WTC11 (cell line): ENCODE measurements around the gene GAD2. TPM values are rescaled to one million over a fixed set of nuclear protein-coding genes. Genes with fewer than 3 reads are reported as not detected.

Experiments used
- ATAC-seq: fragments of 200-7000 bp; cut with Tn5 transposase; 2 replicates; pipeline ENCODE4 v1.10.0; 2021; ENCODE audit warnings: mild to moderate bottlenecking, moderate library complexity
- CTCF ChIA-PET: fragments of 300-600 bp; sonication (Branson Sonifier 250); formaldehyde crosslinking; loops from one replicate; lab custom pipeline; 2021; ENCODE audit warnings: antibody characterized with exemption; lab: Charles Lee
- POLR2A ChIA-PET: fragments of 350-600 bp; sonication (Branson Sonifier 250); formaldehyde crosslinking; loops from one replicate; lab custom pipeline; 2021; ENCODE audit warnings: antibody characterized with exemption; lab: Charles Lee
- DNase-seq: peaks from one replicate; pipeline ENCODE4 v3.0.0; 2021; ENCODE audit warnings: low spot score
- H3K27ac Mint-ChIP-seq: 2 replicates; pipeline ENCODE4 v1.8.0; 2021; ENCODE audit warnings: mixed read lengths
- H3K27me3 Mint-ChIP-seq: 2 replicates; pipeline ENCODE4 v1.8.0; 2021; ENCODE audit warnings: low read depth, mild to moderate bottlenecking, moderate library complexity, mixed read lengths
- H3K36me3 Mint-ChIP-seq: 2 replicates; pipeline ENCODE4 v1.8.0; 2021; ENCODE audit warnings: mixed read lengths
- H3K4me1 Mint-ChIP-seq: 2 replicates; pipeline ENCODE4 v1.8.0; 2022; ENCODE audit warnings: mixed read lengths
- H3K4me3 Mint-ChIP-seq: 2 replicates; pipeline ENCODE4 v1.8.0; 2021; ENCODE audit warnings: mild to moderate bottlenecking, moderate library complexity, mixed read lengths
- H3K9me3 Mint-ChIP-seq: 2 replicates; pipeline ENCODE4 v1.8.0; 2021; ENCODE audit warnings: mixed read lengths
- AR ChIP-seq: fragments of 250-450 bp; sonication (Bioruptor Pico); IDR thresholded peaks from 2 replicates; pipeline ENCODE4 v1.9.0; 2021; ENCODE audit warnings: mild to moderate bottlenecking
- FOXJ3 ChIP-seq: sonication (generic); formaldehyde crosslinking; IDR thresholded peaks from 2 replicates; pipeline ENCODE4 v1.9.0; 2021; ENCODE audit warnings: missing genetic modification reagents, mild to moderate bottlenecking, borderline replicate concordance
- FOXK1 ChIP-seq: sonication (generic); formaldehyde crosslinking; IDR thresholded peaks from 2 replicates; pipeline ENCODE4 v1.8.0; 2022; ENCODE audit warnings: mild to moderate bottlenecking, moderate library complexity, missing genetic modification reagents
- FOXP1 ChIP-seq: sonication (generic); formaldehyde crosslinking; IDR thresholded peaks from 2 replicates; pipeline ENCODE4 v1.8.0; 2022; ENCODE audit warnings: missing genetic modification reagents, mild to moderate bottlenecking, moderate library complexity, borderline replicate concordance
- HMGA2 ChIP-seq: fragments of 250-450 bp; sonication (Bioruptor Pico); IDR thresholded peaks from 2 replicates; pipeline ENCODE4 v1.4.0; 2021; ENCODE audit warnings: mild to moderate bottlenecking, moderate library complexity
- HMGXB4 ChIP-seq: sonication (generic); formaldehyde crosslinking; IDR thresholded peaks from 2 replicates; pipeline ENCODE4 v1.8.1; 2023; ENCODE audit warnings: mild to moderate bottlenecking, moderate library complexity, missing genetic modification reagents
- NR1H2 ChIP-seq: sonication (generic); formaldehyde crosslinking; IDR thresholded peaks from 2 replicates; pipeline ENCODE4 v1.9.0; 2021; ENCODE audit warnings: mild to moderate bottlenecking, moderate library complexity, missing genetic modification reagents
- PRRX2 ChIP-seq: fragments of 250-450 bp; sonication (Bioruptor Pico); IDR thresholded peaks from 2 replicates; pipeline ENCODE4 v1.8.0; 2021; ENCODE audit warnings: mild to moderate bottlenecking
- RELA ChIP-seq: sonication (generic); formaldehyde crosslinking; IDR thresholded peaks from 2 replicates; pipeline ENCODE4 v1.8.1; 2022; ENCODE audit warnings: missing genetic modification reagents, mild to moderate bottlenecking, borderline replicate concordance
- RORB ChIP-seq: fragments of 250-450 bp; sonication (Bioruptor Pico); IDR thresholded peaks from 2 replicates; pipeline ENCODE4 v1.9.0; 2021; ENCODE audit warnings: mild to moderate bottlenecking
- SMAD3 ChIP-seq: sonication (generic); formaldehyde crosslinking; IDR thresholded peaks from 2 replicates; pipeline ENCODE4 v1.8.0; 2022; ENCODE audit warnings: missing genetic modification reagents, mild to moderate bottlenecking, borderline replicate concordance
- TCF7 ChIP-seq: sonication (generic); formaldehyde crosslinking; IDR thresholded peaks from 2 replicates; pipeline ENCODE4 v1.8.0; 2022; ENCODE audit warnings: mild to moderate bottlenecking, low read depth, missing genetic modification reagents, moderate library complexity
- TEAD4 ChIP-seq: sonication (generic); formaldehyde crosslinking; IDR thresholded peaks from 2 replicates; pipeline ENCODE4 v1.8.0; 2022; ENCODE audit warnings: mild to moderate bottlenecking, missing genetic modification reagents
- TP53 ChIP-seq: sonication (generic); formaldehyde crosslinking; IDR thresholded peaks from 2 replicates; pipeline ENCODE4 v1.8.1; 2023; ENCODE audit warnings: mild to moderate bottlenecking, missing genetic modification reagents
- USF1 ChIP-seq: sonication (generic); formaldehyde crosslinking; IDR thresholded peaks from 2 replicates; pipeline ENCODE4 v1.8.0; 2022; ENCODE audit warnings: mild to moderate bottlenecking, missing genetic modification reagents
- ZNF263 ChIP-seq: sonication (generic); formaldehyde crosslinking; IDR thresholded peaks from 2 replicates; pipeline ENCODE4 v1.8.1; 2022; ENCODE audit warnings: low read depth, mild to moderate bottlenecking, moderate library complexity, missing genetic modification reagents
- ZNF416 ChIP-seq: fragments of 250-450 bp; sonication (Bioruptor Pico); IDR thresholded peaks from 2 replicates; pipeline ENCODE4 v1.9.0; 2021; ENCODE audit warnings: mild to moderate bottlenecking, inconsistent platforms
- ZNF423 ChIP-seq: fragments of 250-450 bp; sonication (Bioruptor Pico); IDR thresholded peaks from 2 replicates; pipeline ENCODE4 v2.1.2; 2022; ENCODE audit warnings: mild to moderate bottlenecking, moderate library complexity
- ZSCAN18 ChIP-seq: fragments of 250-450 bp; sonication (Bioruptor Pico); IDR thresholded peaks from 2 replicates; pipeline ENCODE4 v2.1.2; 2022; ENCODE audit warnings: mild to moderate bottlenecking, moderate library complexity
- total RNA-seq: library from RNA; stranded (reverse); gene quantifications from 3 replicates; pipeline ENCODE4 v1.2.3, GENCODE V29; 2021
- TF ChIP-seq, protein P1 (sequence below): sonication (generic); formaldehyde crosslinking; IDR thresholded peaks from 2 replicates; pipeline ENCODE4 v1.8.0; 2022; ENCODE audit warnings: missing genetic modification reagents
- TF ChIP-seq, protein P2 (sequence below): sonication (generic); formaldehyde crosslinking; IDR thresholded peaks from 2 replicates; pipeline ENCODE4 v1.8.1; 2022; ENCODE audit warnings: low read depth, mild to moderate bottlenecking, moderate library complexity, missing genetic modification reagents, borderline replicate concordance

Gene GAD2
- total RNA-seq, 1 experiment from 2014 or later: 1.7 TPM

DNA sequence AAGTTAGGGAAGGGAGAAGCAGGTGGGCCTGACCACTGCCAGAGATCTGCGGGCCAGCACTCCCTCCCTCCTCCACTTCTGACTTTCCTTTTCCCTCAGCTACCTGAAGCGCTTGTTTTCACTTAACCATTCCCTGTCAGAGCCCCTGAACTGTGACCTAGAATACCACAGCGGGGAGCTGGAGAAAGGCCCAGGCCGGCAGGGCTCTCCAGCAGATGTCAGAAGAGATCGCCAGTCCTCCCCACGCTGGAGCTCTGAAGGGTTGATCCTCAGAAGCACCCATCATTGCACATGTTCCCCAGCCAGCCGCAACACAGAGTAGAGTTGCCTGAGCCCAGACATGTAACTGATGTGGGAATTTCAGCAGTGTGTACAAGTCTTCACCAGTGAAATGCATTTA, 44.4 kb upstream of the GAD2 start:
- Mint-ChIP-seq H3K4me1 (peaks cover 39% of the 10 kb centered on the region), H3K4me3 (no peak overlapping the region), H3K36me3 (no peaks in the 10 kb centered on the region), H3K27me3 (no peaks in the 10 kb centered on the region), H3K27ac (no peak overlapping the region), H3K9me3 (no peaks in the 10 kb centered on the region)
- peak; percentile 43; the same call in 1 of the 2 replicates for TF ChIP-seq ZNF263 (CRISPR knock-in tag)
- TF ChIP-seq ZNF416 (CRISPR knock-in tag): no peak
- no peak for TF ChIP-seq AR (CRISPR knock-in tag)
- TF ChIP-seq SMAD3 (CRISPR knock-in tag): no peak
- no peak for TF ChIP-seq NR1H2
- no peak for TF ChIP-seq HMGA2 (CRISPR knock-in tag)
- no peak for TF ChIP-seq HMGXB4 (CRISPR knock-in tag)
- no peak for TF ChIP-seq FOXP1
- TF ChIP-seq, protein P1, sequence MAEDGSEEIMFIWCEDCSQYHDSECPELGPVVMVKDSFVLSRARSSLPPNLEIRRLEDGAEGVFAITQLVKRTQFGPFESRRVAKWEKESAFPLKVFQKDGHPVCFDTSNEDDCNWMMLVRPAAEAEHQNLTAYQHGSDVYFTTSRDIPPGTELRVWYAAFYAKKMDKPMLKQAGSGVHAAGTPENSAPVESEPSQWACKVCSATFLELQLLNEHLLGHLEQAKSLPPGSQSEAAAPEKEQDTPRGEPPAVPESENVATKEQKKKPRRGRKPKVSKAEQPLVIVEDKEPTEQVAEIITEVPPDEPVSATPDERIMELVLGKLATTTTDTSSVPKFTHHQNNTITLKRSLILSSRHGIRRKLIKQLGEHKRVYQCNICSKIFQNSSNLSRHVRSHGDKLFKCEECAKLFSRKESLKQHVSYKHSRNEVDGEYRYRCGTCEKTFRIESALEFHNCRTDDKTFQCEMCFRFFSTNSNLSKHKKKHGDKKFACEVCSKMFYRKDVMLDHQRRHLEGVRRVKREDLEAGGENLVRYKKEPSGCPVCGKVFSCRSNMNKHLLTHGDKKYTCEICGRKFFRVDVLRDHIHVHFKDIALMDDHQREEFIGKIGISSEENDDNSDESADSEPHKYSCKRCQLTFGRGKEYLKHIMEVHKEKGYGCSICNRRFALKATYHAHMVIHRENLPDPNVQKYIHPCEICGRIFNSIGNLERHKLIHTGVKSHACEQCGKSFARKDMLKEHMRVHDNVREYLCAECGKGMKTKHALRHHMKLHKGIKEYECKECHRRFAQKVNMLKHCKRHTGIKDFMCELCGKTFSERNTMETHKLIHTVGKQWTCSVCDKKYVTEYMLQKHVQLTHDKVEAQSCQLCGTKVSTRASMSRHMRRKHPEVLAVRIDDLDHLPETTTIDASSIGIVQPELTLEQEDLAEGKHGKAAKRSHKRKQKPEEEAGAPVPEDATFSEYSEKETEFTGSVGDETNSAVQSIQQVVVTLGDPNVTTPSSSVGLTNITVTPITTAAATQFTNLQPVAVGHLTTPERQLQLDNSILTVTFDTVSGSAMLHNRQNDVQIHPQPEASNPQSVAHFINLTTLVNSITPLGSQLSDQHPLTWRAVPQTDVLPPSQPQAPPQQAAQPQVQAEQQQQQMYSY: peak; percentile 55; the same call in 1 of the 2 replicates
- no peak for TF ChIP-seq RORB
- no peak for TF ChIP-seq USF1 (CRISPR knock-in tag)
- TF ChIP-seq PRRX2: no peak
- no peak for TF ChIP-seq TEAD4 (CRISPR knock-in tag)
- TF ChIP-seq, protein P2, sequence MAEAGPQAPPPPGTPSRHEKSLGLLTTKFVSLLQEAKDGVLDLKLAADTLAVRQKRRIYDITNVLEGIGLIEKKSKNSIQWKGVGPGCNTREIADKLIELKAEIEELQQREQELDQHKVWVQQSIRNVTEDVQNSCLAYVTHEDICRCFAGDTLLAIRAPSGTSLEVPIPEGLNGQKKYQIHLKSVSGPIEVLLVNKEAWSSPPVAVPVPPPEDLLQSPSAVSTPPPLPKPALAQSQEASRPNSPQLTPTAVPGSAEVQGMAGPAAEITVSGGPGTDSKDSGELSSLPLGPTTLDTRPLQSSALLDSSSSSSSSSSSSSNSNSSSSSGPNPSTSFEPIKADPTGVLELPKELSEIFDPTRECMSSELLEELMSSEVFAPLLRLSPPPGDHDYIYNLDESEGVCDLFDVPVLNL: no peak
- TF ChIP-seq ZNF423 (CRISPR knock-in tag): no peak
- no peak for TF ChIP-seq FOXJ3 (CRISPR knock-in tag)
- ChIA-PET CTCF (interaction anchor here (0.9 to 1.2 kb wide), 7 partner anchors 20 to 139 kb away, joined by 3 to 8 read pairs (median 3); partner anchors contain the start of gene GAD2), POLR2A (no interaction called here)
- DNase-seq (peak; percentile 50), ATAC-seq (peak; percentile 94)

GRCh38 chr10:26173837-26174236, 42.7 kb upstream of the GAD2 start:
- H3K4me1 Mint-ChIP-seq: peaks cover 40% of the 10 kb centered on the region
- no peaks in the 10 kb centered on the region for H3K36me3 Mint-ChIP-seq
- H3K9me3 Mint-ChIP-seq: no peaks in the 10 kb centered on the region
- ATAC-seq (no peak), DNase-seq (no peak)
- H3K27ac Mint-ChIP-seq: no peak overlapping the region
- H3K4me3 Mint-ChIP-seq: no peak overlapping the region
- H3K27me3 Mint-ChIP-seq: no peaks in the 10 kb centered on the region
- ChIA-PET CTCF (no interaction called here), POLR2A (no interaction called here)
- no peak for TF ChIP-seq TCF7 (CRISPR knock-in tag)
- no peak for TF ChIP-seq FOXK1 (CRISPR knock-in tag)
- no peak for TF ChIP-seq AR (CRISPR knock-in tag)
- no peak for TF ChIP-seq TP53 (CRISPR knock-in tag)
- no peak for TF ChIP-seq ZSCAN18
- no peak for TF ChIP-seq RELA (CRISPR knock-in tag)
